GM12872 (cell line): ENCODE results near the gene LRRC51.

Experiments used
- CTCF ChIP-seq: IDR thresholded peaks from 3 replicates; pipeline ENCODE4 v1.5.1; 2011; ENCODE audit warnings: low read depth, mild to moderate bottlenecking, low read length, moderate library complexity; ENCODE audit not compliant: insufficient read depth

The LRRC51 gene

GRCh38 chr11:72083414-72083813 is 2.8 kb downstream of the LRRC51 start:
- TF ChIP-seq CTCF: no peak

- TF ChIP-seq CTCF: no peak
Observed at GRCh38 chr11:72084076-72084475, 3.4 kb downstream of the LRRC51 start.

- no peak for TF ChIP-seq CTCF
Observed at GRCh38 chr11:72084965-72085364, 4.3 kb downstream of the LRRC51 start.

GRCh38 chr11:72085621-72086351 is 5.1 kb downstream of the LRRC51 start:
- TF ChIP-seq CTCF: no peak

- no peak for TF ChIP-seq CTCF
Observed at GRCh38 chr11:72088076-72088808, 7.6 kb downstream of the LRRC51 start.

- TF ChIP-seq CTCF: peak; percentile 90
Observed at GRCh38 chr11:72091292-72091691, 10.6 kb downstream of the LRRC51 start.

GRCh38 chr11:72098741-72099140 is 18.1 kb downstream of the LRRC51 start:
- TF ChIP-seq CTCF: no peak
